ENCODE data around the gene TMEM31.
"Not testable (repeated sequence)": the region's sequence is repeated elsewhere in the genome, so short reads cannot be mapped to it uniquely, and the experiment has no call there.

Gene TMEM31

GRCh38 chrX:103754401-103754800 lies 43.7 kb downstream of the TMEM31 start:
- Histone ChIP-seq H3K4me3 (ENCODE audit: low read depth, low read length) (no peak overlapping the region), H3K27me3 (ENCODE audit: control insufficient read depth, insufficient read depth, low read length) (no peaks in the 10 kb centered on the region), H3K4me1 (ENCODE audit: control insufficient read depth, insufficient read depth, low read length) (peaks cover 41% of the 10 kb centered on the region; the same call in 1 of the 2 replicates), H3K9me3 (ENCODE audit: control insufficient read depth, insufficient read depth, low read depth, low read length) (no peaks in the 10 kb centered on the region), H3K36me3 (ENCODE audit: control insufficient read depth, insufficient read depth, low read length) (peaks cover 97% of the 10 kb centered on the region), H3K9ac (ENCODE audit: low read length) (no peak overlapping the region), H3K27ac (ENCODE audit: low read depth, low read length) (no peak overlapping the region)

- no peak overlapping the region for H3K9ac ChIP-seq (ENCODE audit: low read length)
- peaks cover 49% of the 10 kb centered on the region for H3K4me1 ChIP-seq (ENCODE audit: control insufficient read depth, insufficient read depth, low read length)
- H3K4me3 ChIP-seq (ENCODE audit: low read depth, low read length), result no peak overlapping the region
- H3K36me3 ChIP-seq (ENCODE audit: control insufficient read depth, insufficient read depth, low read length), result peaks cover 93% of the 10 kb centered on the region
- H3K9me3 ChIP-seq (ENCODE audit: control insufficient read depth, insufficient read depth, low read depth, low read length), result no peaks in the 10 kb centered on the region
- no peaks in the 10 kb centered on the region for H3K27me3 ChIP-seq (ENCODE audit: control insufficient read depth, insufficient read depth, low read length)
- H3K27ac ChIP-seq (ENCODE audit: low read depth, low read length), result no peak overlapping the region
Observed at GRCh38 chrX:103756736-103757135, 46.0 kb downstream of the TMEM31 start.

GRCh38 chrX:103758555-103758954 lies 47.8 kb downstream of the TMEM31 start:
- Histone ChIP-seq H3K4me1 (ENCODE audit: control insufficient read depth, insufficient read depth, low read length) (peaks cover 59% of the 10 kb centered on the region), H3K9me3 (ENCODE audit: control insufficient read depth, insufficient read depth, low read depth, low read length) (no peaks in the 10 kb centered on the region), H3K9ac (ENCODE audit: low read length) (no peak overlapping the region), H3K4me3 (ENCODE audit: low read depth, low read length) (no peak overlapping the region), H3K36me3 (ENCODE audit: control insufficient read depth, insufficient read depth, low read length) (peaks cover 91% of the 10 kb centered on the region), H3K27me3 (ENCODE audit: control insufficient read depth, insufficient read depth, low read length) (no peaks in the 10 kb centered on the region), H3K27ac (ENCODE audit: low read depth, low read length) (no peak overlapping the region)

GRCh38 chrX:103763541-103763940 lies 52.8 kb downstream of the TMEM31 start:
- H3K9ac ChIP-seq (ENCODE audit: low read length), result peak overlapping the region; percentile 86
- not testable (repeated sequence) for H3K9me3 ChIP-seq (ENCODE audit: control insufficient read depth, insufficient read depth, low read depth, low read length); H3K27me3 ChIP-seq (ENCODE audit: control insufficient read depth, insufficient read depth, low read length); H3K27ac ChIP-seq (ENCODE audit: low read depth, low read length)
- peaks cover 58% of the 10 kb centered on the region for H3K36me3 ChIP-seq (ENCODE audit: control insufficient read depth, insufficient read depth, low read length)
- peaks cover 54% of the 10 kb centered on the region for H3K4me1 ChIP-seq (ENCODE audit: control insufficient read depth, insufficient read depth, low read length)
- H3K4me3 ChIP-seq (ENCODE audit: low read depth, low read length), result peak overlapping the region; percentile 54; the same call in 1 of the 2 replicates

Measured in HUES6 (cell line).